ENCODE results near the gene MROH7.

Gene MROH7

GRCh38 chr1:54695764-54696163, 54.2 kb downstream of the MROH7 start:
- TF ChIP-seq POLR2AphosphoS5 (IDR thresholded peaks at IDR 0.05; ENCODE audit: low read depth, low read length) (no peak), TAF1 (IDR thresholded peaks at IDR 0.05; ENCODE audit: borderline replicate concordance, insufficient read depth, low read length) (no peak), SIN3A (IDR thresholded peaks at IDR 0.05; ENCODE audit: borderline replicate concordance, insufficient read depth, low read length) (no peak), FOXP2 (optimal IDR thresholded peaks at IDR 0.05; ENCODE audit: borderline replicate concordance, extremely low read depth, extremely low read length, insufficient read depth) (no peak), REST (IDR thresholded peaks at IDR 0.05; ENCODE audit: insufficient read depth in 1 of 2, low read depth in 2 of 2, low read length in 2 of 2) (no peak)

- TF ChIP-seq REST (IDR thresholded peaks at IDR 0.05; ENCODE audit: insufficient read depth in 1 of 2, low read depth in 2 of 2, low read length in 2 of 2) = no peak
- TF ChIP-seq SIN3A (IDR thresholded peaks at IDR 0.05; ENCODE audit: borderline replicate concordance, insufficient read depth, low read length) = no peak
- no peak for TF ChIP-seq FOXP2 (optimal IDR thresholded peaks at IDR 0.05; ENCODE audit: borderline replicate concordance, extremely low read depth, extremely low read length, insufficient read depth)
- no peak for TF ChIP-seq TAF1 (IDR thresholded peaks at IDR 0.05; ENCODE audit: borderline replicate concordance, insufficient read depth, low read length)
- no peak for TF ChIP-seq POLR2AphosphoS5 (IDR thresholded peaks at IDR 0.05; ENCODE audit: low read depth, low read length)
These were observed 54.7 kb downstream of the MROH7 start for GRCh38 chr1:54696262-54696661.

- TF ChIP-seq TAF1 (IDR thresholded peaks at IDR 0.05; ENCODE audit: borderline replicate concordance, insufficient read depth, low read length) (no peak), POLR2AphosphoS5 (IDR thresholded peaks at IDR 0.05; ENCODE audit: low read depth, low read length) (no peak), FOXP2 (optimal IDR thresholded peaks at IDR 0.05; ENCODE audit: borderline replicate concordance, extremely low read depth, extremely low read length, insufficient read depth) (no peak), SIN3A (IDR thresholded peaks at IDR 0.05; ENCODE audit: borderline replicate concordance, insufficient read depth, low read length) (no peak), REST (IDR thresholded peaks at IDR 0.05; ENCODE audit: insufficient read depth in 1 of 2, low read depth in 2 of 2, low read length in 2 of 2) (no peak)
These were observed 56.3 kb downstream of the MROH7 start for GRCh38 chr1:54697896-54698295.

GRCh38 chr1:54698346-54698745, 56.8 kb downstream of the MROH7 start:
- TF ChIP-seq POLR2AphosphoS5 (IDR thresholded peaks at IDR 0.05; ENCODE audit: low read depth, low read length) (no peak), REST (IDR thresholded peaks at IDR 0.05; ENCODE audit: insufficient read depth in 1 of 2, low read depth in 2 of 2, low read length in 2 of 2) (no peak), TAF1 (IDR thresholded peaks at IDR 0.05; ENCODE audit: borderline replicate concordance, insufficient read depth, low read length) (no peak), SIN3A (IDR thresholded peaks at IDR 0.05; ENCODE audit: borderline replicate concordance, insufficient read depth, low read length) (no peak), FOXP2 (optimal IDR thresholded peaks at IDR 0.05; ENCODE audit: borderline replicate concordance, extremely low read depth, extremely low read length, insufficient read depth) (no peak)

All from PFSK-1 (cell line).